KMS-11 (cell line): ENCODE results near the gene OPALIN.
"Not testable (repeated sequence)": the region's sequence is repeated elsewhere in the genome, so short reads cannot be mapped to it uniquely, and the experiment has no call there.

Source experiments
- H2AFZ ChIP-seq: fragments of 200-600 bp; sonication (generic); 2 replicates; pipeline ENCODE4 v1.6.1; 2016; ENCODE audit warnings: antibody characterized with exemption, mixed run types, low read depth
- H3K27ac ChIP-seq: fragments of 200-600 bp; sonication (generic); 2 replicates; pipeline ENCODE4 v1.6.1; 2016; ENCODE audit warnings: mild to moderate bottlenecking, mixed run types
- H3K27me3 ChIP-seq: fragments of 200-600 bp; sonication (generic); 2 replicates; pipeline ENCODE4 v1.6.1; 2017; ENCODE audit warnings: mild to moderate bottlenecking, low read depth, mixed run types, moderate library complexity; ENCODE audit not compliant: insufficient read depth
- H3K36me3 ChIP-seq: fragments of 200-600 bp; sonication (generic); 2 replicates; pipeline ENCODE4 v1.6.1; 2017; ENCODE audit warnings: mild to moderate bottlenecking, mixed run types; ENCODE audit not compliant: insufficient read depth
- H3K4me1 ChIP-seq: fragments of 200-600 bp; sonication (generic); 2 replicates; pipeline ENCODE4 v1.6.1; 2016; ENCODE audit warnings: mild to moderate bottlenecking, low read depth, mixed run types; ENCODE audit not compliant: poor library complexity, severe bottlenecking
- H3K4me2 ChIP-seq: fragments of 200-600 bp; sonication (generic); 2 replicates; pipeline ENCODE4 v1.7.0; 2016; ENCODE audit warnings: mild to moderate bottlenecking, mixed run types
- H3K4me3 ChIP-seq: fragments of 200-600 bp; sonication (generic); IDR thresholded peaks from 2 replicates; pipeline ENCODE4 v1.6.1; 2017; ENCODE audit warnings: low read depth, low read length, mixed read lengths; ENCODE audit not compliant: insufficient read depth
- H3K79me2 ChIP-seq: fragments of 200-600 bp; sonication (generic); 2 replicates; pipeline ENCODE4 v1.6.1; 2016; ENCODE audit warnings: low read depth, mixed run types; ENCODE audit not compliant: insufficient read depth
- H3K9ac ChIP-seq: fragments of 200-600 bp; sonication (generic); 2 replicates; pipeline ENCODE4 v1.6.1; 2016; ENCODE audit warnings: mild to moderate bottlenecking, mixed run types
- H4K20me1 ChIP-seq: fragments of 200-600 bp; sonication (generic); 2 replicates; pipeline ENCODE4 v1.6.1; 2016; ENCODE audit warnings: mild to moderate bottlenecking, mixed run types; ENCODE audit not compliant: insufficient read depth
- TF ChIP-seq, protein P1 (sequence below): fragments of 200-600 bp; sonication (generic); conservative IDR thresholded peaks from 2 replicates; pipeline ENCODE4 v1.6.1; 2017; ENCODE audit warnings: low read depth, mild to moderate bottlenecking, antibody characterized with exemption, low read length, moderate library complexity, mixed read lengths

Gene OPALIN

DNA sequence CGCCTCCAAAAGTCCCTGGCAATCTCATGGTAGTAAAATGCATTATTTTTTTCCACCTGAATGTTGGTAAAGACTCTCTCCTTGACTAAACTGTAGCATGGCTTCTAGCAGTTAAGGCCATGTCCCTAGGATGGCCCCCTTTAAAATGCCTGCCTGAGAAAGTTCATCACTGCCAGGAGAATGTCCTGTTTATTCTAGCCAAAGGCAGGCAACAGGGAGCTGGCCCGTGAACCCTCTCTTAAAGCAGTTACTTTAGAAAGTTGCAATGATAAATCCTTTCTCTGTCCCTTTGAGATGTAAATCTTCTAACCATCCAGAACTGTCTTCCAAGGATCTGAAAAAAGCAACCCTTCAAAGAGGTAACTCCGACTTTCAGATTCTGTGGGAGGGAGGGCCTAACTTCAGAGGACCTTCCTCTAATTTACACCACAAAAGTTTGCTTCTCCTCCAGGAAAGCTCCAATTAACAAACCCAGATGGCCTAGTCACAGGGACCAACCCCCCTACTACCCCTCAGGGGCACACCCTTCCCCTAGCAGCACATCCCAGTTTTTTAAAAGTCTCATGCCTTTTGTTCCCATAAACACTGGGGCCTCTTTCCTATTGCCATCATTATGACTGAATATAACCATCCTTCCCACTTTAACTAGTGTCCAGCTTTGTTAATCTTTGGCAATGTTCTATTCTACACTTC lies 49.0 kb downstream of the OPALIN start:
- Histone ChIP-seq H3K4me3 (no peak overlapping the region), H3K9ac (no peak overlapping the region)

DNA sequence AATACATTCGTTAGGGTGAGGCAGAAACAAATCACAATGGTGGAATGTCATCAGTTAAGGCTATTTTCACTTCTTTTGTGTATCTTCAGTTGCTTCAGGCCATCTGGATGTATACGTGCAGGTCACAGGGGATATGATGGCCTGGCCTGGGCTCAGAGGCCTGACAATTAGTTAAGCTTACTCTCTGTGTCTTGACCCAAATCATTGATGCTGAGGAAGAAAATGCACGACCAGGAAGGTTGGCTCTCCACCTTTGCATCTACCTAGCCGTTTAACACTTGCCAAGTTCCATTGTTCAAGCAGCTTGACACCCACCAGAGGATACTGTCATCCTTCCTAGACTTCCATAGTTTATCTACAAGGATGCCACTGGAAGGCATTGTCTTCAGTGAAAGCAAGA lies 49.9 kb downstream of the OPALIN start:
- H3K79me2 ChIP-seq, H4K20me1 ChIP-seq, H3K27me3 ChIP-seq, H3K4me3 ChIP-seq, H3K36me3 ChIP-seq, H3K4me2 ChIP-seq, H3K27ac ChIP-seq, H2AFZ ChIP-seq, H3K4me1 ChIP-seq, H3K9ac ChIP-seq: not testable (repeated sequence)

More for the DNA sequence above, 49.0 kb downstream of the OPALIN start:
- Histone ChIP-seq H2AFZ (no peak overlapping the region), H3K27me3 (no peaks in the 10 kb centered on the region), H3K79me2 (no peaks in the 10 kb centered on the region), H3K4me1 (no peaks in the 10 kb centered on the region), H3K27ac (no peak overlapping the region), H4K20me1 (no peaks in the 10 kb centered on the region), H3K4me2 (no peak overlapping the region), H3K36me3 (no peaks in the 10 kb centered on the region)
- TF ChIP-seq, protein P1, sequence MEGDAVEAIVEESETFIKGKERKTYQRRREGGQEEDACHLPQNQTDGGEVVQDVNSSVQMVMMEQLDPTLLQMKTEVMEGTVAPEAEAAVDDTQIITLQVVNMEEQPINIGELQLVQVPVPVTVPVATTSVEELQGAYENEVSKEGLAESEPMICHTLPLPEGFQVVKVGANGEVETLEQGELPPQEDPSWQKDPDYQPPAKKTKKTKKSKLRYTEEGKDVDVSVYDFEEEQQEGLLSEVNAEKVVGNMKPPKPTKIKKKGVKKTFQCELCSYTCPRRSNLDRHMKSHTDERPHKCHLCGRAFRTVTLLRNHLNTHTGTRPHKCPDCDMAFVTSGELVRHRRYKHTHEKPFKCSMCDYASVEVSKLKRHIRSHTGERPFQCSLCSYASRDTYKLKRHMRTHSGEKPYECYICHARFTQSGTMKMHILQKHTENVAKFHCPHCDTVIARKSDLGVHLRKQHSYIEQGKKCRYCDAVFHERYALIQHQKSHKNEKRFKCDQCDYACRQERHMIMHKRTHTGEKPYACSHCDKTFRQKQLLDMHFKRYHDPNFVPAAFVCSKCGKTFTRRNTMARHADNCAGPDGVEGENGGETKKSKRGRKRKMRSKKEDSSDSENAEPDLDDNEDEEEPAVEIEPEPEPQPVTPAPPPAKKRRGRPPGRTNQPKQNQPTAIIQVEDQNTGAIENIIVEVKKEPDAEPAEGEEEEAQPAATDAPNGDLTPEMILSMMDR, result no peak

DNA sequence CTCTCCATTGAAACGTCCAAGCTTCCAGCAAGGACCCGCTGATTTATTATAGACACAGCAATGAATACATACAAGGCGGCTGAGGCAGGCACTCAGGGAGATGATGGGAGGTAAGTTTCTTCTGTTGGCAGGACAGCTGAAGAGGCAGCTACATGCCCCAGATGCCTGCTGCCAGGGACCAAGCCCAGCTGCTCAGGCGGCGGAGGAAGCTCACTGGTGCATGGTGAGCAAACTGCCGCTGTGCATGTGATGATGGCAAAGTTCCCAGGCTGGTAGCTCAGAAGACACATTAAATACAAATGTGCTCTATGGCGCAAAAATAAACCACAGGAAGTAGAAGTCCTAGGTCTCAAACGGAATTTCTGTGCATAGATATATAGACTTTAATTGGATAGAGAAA lies 52.3 kb downstream of the OPALIN start:
- H3K27ac ChIP-seq, result no peak overlapping the region
- no peaks in the 10 kb centered on the region for H3K79me2 ChIP-seq
- no peaks in the 10 kb centered on the region for H3K4me1 ChIP-seq
- no peaks in the 10 kb centered on the region for H3K36me3 ChIP-seq
- no peak overlapping the region for H3K4me3 ChIP-seq
- H4K20me1 ChIP-seq, result no peaks in the 10 kb centered on the region
- no peaks in the 10 kb centered on the region for H3K27me3 ChIP-seq
- H2AFZ ChIP-seq, result no peak overlapping the region
- TF ChIP-seq, protein P1, result no peak
- H3K4me2 ChIP-seq, result no peak overlapping the region
- no peak overlapping the region for H3K9ac ChIP-seq

DNA sequence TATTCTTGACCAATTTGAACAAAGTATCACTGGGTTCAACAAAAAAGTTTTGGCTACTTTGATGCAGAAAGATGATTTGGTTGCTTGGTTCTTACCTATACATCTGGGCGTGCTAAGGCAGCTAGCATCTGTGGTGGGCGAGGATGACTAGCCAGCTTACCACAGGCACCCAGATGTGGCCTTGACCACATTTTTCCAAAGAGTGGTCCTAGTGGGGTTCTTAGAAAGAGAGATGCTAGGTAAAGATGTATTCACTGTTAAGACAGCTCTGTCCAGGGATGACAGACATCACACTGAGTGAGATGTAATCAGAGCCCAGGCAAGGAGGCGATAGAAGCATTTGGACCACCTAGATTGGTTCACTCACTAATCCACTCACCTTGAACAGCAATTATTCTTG lies 53.8 kb downstream of the OPALIN start:
- Histone ChIP-seq H3K79me2 (no peaks in the 10 kb centered on the region), H3K9ac (no peak overlapping the region), H3K27me3 (no peaks in the 10 kb centered on the region), H3K4me2 (no peak overlapping the region), H2AFZ (no peak overlapping the region), H3K4me1 (no peaks in the 10 kb centered on the region), H3K27ac (no peak overlapping the region), H3K4me3 (no peak overlapping the region), H3K36me3 (no peaks in the 10 kb centered on the region), H4K20me1 (no peaks in the 10 kb centered on the region)
- TF ChIP-seq, protein P1, result no peak

DNA sequence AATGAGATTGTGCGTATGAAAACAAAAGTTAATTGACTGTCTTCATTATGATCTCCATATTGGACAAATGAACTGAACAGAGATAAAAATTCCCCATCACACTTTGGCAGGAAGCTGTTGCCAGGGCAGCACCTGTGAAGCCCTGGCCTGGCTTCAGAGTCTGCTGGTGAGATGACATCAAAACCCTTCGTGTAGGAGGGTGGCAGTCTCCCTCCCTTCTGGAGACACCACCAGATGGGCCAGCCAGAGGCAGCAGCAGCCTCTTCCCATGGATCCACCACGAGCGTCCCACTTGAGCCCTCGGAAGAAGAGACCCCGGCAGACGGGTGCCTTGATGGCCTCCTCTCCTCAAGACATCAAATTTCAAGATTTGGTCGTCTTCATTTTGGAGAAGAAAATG lies 54.6 kb downstream of the OPALIN start, which contains the start of gene DNTT:
TSS of gene DNTT (plus strand) at position 205 of the 400 bp plus-strand sequence. CDS start at position 269, 64 bp downstream.
- H3K9ac ChIP-seq, result no peak within 1 kb of the TSS
- no peaks in the 10 kb centered on the region for H3K4me1 ChIP-seq
- no peaks in the 10 kb centered on the region for H3K79me2 ChIP-seq
- H3K36me3 ChIP-seq, result no peaks in the 10 kb centered on the region
- no peak within 1 kb of the TSS for H2AFZ ChIP-seq
- no peak within 1 kb of the TSS for H3K4me2 ChIP-seq
- no peak within 1 kb of the TSS for H3K27ac ChIP-seq
- H4K20me1 ChIP-seq, result no peaks in the 10 kb centered on the region
- no peaks in the 10 kb centered on the region for H3K27me3 ChIP-seq
- TF ChIP-seq, protein P1, result no peak
- H3K4me3 ChIP-seq, result no peak within 1 kb of the TSS
